SK-N-SH (cell line): ENCODE data around the gene SAMD1.

Experiments
- EP300 ChIP-seq, 2 experiments: IDR thresholded peaks; 2 replicates each; pipeline versions ENCODE4 v1.4.0 to v1.6.1; 2012; ENCODE audit warnings: borderline replicate concordance in 1 of 2, low read depth in 1 of 2, low read length in 1 of 2
- FOXM1 ChIP-seq: IDR thresholded peaks from 2 replicates; pipeline ENCODE4 v1.4.0; 2012; ENCODE audit warnings: low read depth, mild to moderate bottlenecking
- POLR2AphosphoS5 ChIP-seq: IDR thresholded peaks from 2 replicates; pipeline ENCODE4 v1.6.1; 2012; ENCODE audit warnings: low read depth, low read length
- RAD21 ChIP-seq: IDR thresholded peaks from 2 replicates; pipeline ENCODE4 v1.6.1; 2012; ENCODE audit warnings: mild to moderate bottlenecking, low read length
- TF ChIP-seq, protein P1 (sequence below): IDR thresholded peaks from 2 replicates; pipeline ENCODE4 v1.4.0; 2012; ENCODE audit warnings: low read depth

GRCh38 chr19:14090509-14091080 is at the start of gene SAMD1:
- TF ChIP-seq POLR2AphosphoS5, result no peak
- no peak for TF ChIP-seq RAD21
- no peak for TF ChIP-seq EP300 (IDR thresholded peaks at IDR 0.05; ENCODE audit: borderline replicate concordance in 1 of 2, low read depth in 1 of 2, low read length in 1 of 2)
- TF ChIP-seq FOXM1, result no peak
- TF ChIP-seq, protein P1, sequence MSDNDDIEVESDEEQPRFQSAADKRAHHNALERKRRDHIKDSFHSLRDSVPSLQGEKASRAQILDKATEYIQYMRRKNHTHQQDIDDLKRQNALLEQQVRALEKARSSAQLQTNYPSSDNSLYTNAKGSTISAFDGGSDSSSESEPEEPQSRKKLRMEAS, result no peak
